ENCODE data around the gene SEPTIN2. TPM values are rescaled to one million over a fixed set of nuclear protein-coding genes. Genes with fewer than 3 reads are reported as not detected.
A peak's percentile ranks its signal among the peaks of the same experiment; 100 is the strongest.

The SEPTIN2 gene
- total RNA-seq, 1 experiment from 2014 or later = 353 TPM

DNA sequence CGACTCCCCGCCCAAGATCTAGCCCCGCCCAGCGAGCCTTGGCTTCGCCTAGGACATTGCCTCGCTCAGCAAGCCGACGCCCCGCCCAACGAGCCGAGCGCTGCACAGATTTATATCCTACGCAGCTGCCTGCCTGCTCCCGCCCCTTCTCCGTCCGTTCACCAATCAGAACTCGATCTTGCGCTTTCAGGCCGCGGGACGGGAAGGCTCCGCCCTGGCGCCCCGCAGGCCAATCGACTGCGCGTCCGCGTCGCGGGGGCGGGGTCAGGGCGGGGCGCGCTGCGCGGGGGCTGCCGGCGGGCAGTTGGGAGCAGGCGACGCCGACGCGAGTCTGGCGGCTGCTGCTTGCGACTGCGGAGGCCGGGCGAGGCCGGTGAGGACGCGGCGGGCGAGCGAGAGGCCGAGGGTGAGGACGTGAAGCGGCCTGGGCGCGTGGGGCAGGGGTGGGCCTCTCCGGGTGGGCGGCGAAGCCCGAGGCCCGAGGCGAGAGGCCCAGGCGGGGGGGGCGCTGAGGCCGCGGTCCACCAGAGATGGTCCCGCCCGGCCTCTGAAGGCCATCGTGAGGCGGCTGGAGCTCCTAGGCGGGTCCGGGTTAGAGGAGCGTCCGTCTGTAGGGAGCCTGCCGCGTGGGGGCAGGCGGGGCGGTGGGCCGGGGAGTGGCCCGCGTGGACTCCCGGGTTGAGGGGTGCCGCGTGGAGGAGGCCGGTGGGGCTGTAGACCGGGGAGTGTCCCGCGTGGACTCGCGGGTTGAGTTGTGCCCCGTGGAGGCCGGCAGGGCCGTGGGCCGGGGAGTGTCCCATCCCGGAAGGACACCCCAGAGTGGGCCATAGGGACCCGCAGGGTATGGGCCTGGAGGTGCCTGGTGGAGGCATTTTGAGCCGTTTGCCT, 40.5 kb downstream of the SEPTIN2 start, which contains the start of gene FARP2:
FARP2 (plus strand) TSS at position 303 of the 888 bp plus-strand sequence. CDS start 16,823 bp downstream, outside the sequence.
- peak within 1 kb of the TSS; percentile 74 for H3K4me3 Mint-ChIP-seq
- POLR2A ChIA-PET = no interaction called here
- CTCF ChIA-PET = interaction anchor here (1.0 kb wide), 1 partner anchor 522 kb away, joined by 3 read pairs; no protein-coding TSS in a partner anchor
- H3K36me3 Mint-ChIP-seq = peaks cover 29% of the 10 kb centered on the region
- ATAC-seq (peak; percentile 84), DNase-seq (ENCODE audit: low spot score) (peak; percentile 98)
- H3K4me1 Mint-ChIP-seq = peaks cover 36% of the 10 kb centered on the region
- no peaks in the 10 kb centered on the region for H3K9me3 Mint-ChIP-seq
- peak within 1 kb of the TSS; percentile 94 for H3K27ac Mint-ChIP-seq
- no peaks in the 10 kb centered on the region for H3K27me3 Mint-ChIP-seq (ENCODE audit: low read depth)
- TF ChIP-seq ESRRA (CRISPR knock-in tag; IDR thresholded peaks at IDR 0.05; ENCODE audit: borderline replicate concordance) (no peak), ZNF396 (CRISPR knock-in tag; IDR thresholded peaks at IDR 0.05; ENCODE audit: borderline replicate concordance) (no peak), FOXJ3 (CRISPR knock-in tag; IDR thresholded peaks at IDR 0.05; ENCODE audit: borderline replicate concordance) (no peak), RELA (CRISPR knock-in tag; IDR thresholded peaks at IDR 0.05; ENCODE audit: borderline replicate concordance) (no peak), ZNF317 (CRISPR knock-in tag; IDR thresholded peaks at IDR 0.05; ENCODE audit: borderline replicate concordance, low read depth) (no peak), TP53 (CRISPR knock-in tag; IDR thresholded peaks at IDR 0.05) (0 out of 2 replicates have a peak, but pooled peaks have one; percentile 29), ZNF219 (CRISPR knock-in tag; IDR thresholded peaks at IDR 0.05; ENCODE audit: borderline replicate concordance) (no peak), FOXP1 (CRISPR knock-in tag; IDR thresholded peaks at IDR 0.05; ENCODE audit: borderline replicate concordance) (peak; percentile 46; the same call in 1 of the 2 replicates), NFATC4 (CRISPR knock-in tag; IDR thresholded peaks at IDR 0.05) (no peak), CBFB (CRISPR knock-in tag; IDR thresholded peaks at IDR 0.05; ENCODE audit: low read depth) (0 out of 2 replicates have a peak, but pooled peaks have one; percentile 64), CREM (CRISPR knock-in tag; IDR thresholded peaks at IDR 0.05) (peak; percentile 43; the same call in 1 of the 2 replicates), ZNF671 (CRISPR knock-in tag; IDR thresholded peaks at IDR 0.05) (no peak), ZNF138 (CRISPR knock-in tag; conservative IDR thresholded peaks at IDR 0.05) (no peak), MYBL2 (CRISPR knock-in tag; IDR thresholded peaks at IDR 0.05) (no peak), PRRX2 (CRISPR knock-in tag; IDR thresholded peaks at IDR 0.05) (no peak), FOXK1 (CRISPR knock-in tag; IDR thresholded peaks at IDR 0.05) (peak; percentile 30; the same call in 1 of the 2 replicates), NR1H2 (CRISPR knock-in tag; IDR thresholded peaks at IDR 0.05) (no peak), KAT7 (CRISPR knock-in tag; IDR thresholded peaks at IDR 0.05; ENCODE audit: borderline replicate concordance) (no peak), OVOL2 (CRISPR knock-in tag; IDR thresholded peaks at IDR 0.05; ENCODE audit: borderline replicate concordance) (no peak), JUN (CRISPR knock-in tag; IDR thresholded peaks at IDR 0.05) (0 out of 2 replicates have a peak, but pooled peaks have one; percentile 47), NFYB (CRISPR knock-in tag; conservative IDR thresholded peaks at IDR 0.05; ENCODE audit: low read depth) (peak; percentile 51), GRHL2 (CRISPR knock-in tag; IDR thresholded peaks at IDR 0.05; ENCODE audit: insufficient replicate concordance, severe bottlenecking) (no peak)
- TF ChIP-seq, protein P1, sequence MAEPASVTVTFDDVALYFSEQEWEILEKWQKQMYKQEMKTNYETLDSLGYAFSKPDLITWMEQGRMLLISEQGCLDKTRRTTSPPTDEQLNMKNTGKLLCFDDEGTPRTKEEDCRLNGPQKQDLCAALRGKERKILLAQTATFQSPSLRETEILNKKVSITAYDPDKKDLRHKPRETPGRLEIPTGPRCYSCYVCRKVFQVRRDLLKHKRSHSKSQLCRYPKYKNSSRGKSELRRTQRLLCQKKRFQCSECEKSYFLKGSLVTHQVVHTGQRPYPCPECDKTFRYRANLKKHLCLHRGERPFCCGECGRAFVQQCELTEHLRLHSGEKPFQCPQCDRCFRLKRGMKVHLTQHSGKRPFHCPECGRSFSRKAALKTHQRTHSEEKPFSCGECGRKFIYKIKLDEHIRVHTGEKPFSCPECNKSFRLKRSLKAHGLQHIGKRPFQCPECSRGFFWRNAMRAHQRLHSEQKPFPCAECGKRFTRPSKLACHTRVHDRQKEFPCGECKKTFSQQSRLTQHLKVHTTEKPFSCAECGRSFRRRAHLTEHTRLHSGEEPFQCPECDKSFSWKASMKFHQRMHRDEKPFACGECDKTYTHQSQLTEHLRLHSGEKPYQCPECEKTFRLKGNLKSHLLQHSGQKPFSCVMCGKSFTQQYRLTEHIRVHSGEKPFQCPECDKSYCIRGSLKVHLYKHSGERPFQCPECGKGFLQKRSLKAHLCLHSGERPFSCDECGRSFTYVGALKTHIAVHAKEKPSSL (CRISPR knock-in tag; conservative IDR thresholded peaks at IDR 0.05) = no peak
- TF ChIP-seq, protein P2, sequence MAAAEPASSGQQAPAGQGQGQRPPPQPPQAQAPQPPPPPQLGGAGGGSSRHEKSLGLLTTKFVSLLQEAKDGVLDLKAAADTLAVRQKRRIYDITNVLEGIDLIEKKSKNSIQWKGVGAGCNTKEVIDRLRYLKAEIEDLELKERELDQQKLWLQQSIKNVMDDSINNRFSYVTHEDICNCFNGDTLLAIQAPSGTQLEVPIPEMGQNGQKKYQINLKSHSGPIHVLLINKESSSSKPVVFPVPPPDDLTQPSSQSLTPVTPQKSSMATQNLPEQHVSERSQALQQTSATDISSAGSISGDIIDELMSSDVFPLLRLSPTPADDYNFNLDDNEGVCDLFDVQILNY (CRISPR knock-in tag; IDR thresholded peaks at IDR 0.05) = peak; percentile 20; the same call in 1 of the 2 replicates
- TF ChIP-seq, protein P3, sequence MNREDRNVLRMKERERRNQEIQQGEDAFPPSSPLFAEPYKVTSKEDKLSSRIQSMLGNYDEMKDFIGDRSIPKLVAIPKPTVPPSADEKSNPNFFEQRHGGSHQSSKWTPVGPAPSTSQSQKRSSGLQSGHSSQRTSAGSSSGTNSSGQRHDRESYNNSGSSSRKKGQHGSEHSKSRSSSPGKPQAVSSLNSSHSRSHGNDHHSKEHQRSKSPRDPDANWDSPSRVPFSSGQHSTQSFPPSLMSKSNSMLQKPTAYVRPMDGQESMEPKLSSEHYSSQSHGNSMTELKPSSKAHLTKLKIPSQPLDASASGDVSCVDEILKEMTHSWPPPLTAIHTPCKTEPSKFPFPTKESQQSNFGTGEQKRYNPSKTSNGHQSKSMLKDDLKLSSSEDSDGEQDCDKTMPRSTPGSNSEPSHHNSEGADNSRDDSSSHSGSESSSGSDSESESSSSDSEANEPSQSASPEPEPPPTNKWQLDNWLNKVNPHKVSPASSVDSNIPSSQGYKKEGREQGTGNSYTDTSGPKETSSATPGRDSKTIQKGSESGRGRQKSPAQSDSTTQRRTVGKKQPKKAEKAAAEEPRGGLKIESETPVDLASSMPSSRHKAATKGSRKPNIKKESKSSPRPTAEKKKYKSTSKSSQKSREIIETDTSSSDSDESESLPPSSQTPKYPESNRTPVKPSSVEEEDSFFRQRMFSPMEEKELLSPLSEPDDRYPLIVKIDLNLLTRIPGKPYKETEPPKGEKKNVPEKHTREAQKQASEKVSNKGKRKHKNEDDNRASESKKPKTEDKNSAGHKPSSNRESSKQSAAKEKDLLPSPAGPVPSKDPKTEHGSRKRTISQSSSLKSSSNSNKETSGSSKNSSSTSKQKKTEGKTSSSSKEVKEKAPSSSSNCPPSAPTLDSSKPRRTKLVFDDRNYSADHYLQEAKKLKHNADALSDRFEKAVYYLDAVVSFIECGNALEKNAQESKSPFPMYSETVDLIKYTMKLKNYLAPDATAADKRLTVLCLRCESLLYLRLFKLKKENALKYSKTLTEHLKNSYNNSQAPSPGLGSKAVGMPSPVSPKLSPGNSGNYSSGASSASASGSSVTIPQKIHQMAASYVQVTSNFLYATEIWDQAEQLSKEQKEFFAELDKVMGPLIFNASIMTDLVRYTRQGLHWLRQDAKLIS (CRISPR knock-in tag; IDR thresholded peaks at IDR 0.05; ENCODE audit: borderline replicate concordance) = no peak
- TF ChIP-seq, protein P4, sequence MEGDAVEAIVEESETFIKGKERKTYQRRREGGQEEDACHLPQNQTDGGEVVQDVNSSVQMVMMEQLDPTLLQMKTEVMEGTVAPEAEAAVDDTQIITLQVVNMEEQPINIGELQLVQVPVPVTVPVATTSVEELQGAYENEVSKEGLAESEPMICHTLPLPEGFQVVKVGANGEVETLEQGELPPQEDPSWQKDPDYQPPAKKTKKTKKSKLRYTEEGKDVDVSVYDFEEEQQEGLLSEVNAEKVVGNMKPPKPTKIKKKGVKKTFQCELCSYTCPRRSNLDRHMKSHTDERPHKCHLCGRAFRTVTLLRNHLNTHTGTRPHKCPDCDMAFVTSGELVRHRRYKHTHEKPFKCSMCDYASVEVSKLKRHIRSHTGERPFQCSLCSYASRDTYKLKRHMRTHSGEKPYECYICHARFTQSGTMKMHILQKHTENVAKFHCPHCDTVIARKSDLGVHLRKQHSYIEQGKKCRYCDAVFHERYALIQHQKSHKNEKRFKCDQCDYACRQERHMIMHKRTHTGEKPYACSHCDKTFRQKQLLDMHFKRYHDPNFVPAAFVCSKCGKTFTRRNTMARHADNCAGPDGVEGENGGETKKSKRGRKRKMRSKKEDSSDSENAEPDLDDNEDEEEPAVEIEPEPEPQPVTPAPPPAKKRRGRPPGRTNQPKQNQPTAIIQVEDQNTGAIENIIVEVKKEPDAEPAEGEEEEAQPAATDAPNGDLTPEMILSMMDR (IDR thresholded peaks at IDR 0.05) = no peak
- TF ChIP-seq, protein P5, sequence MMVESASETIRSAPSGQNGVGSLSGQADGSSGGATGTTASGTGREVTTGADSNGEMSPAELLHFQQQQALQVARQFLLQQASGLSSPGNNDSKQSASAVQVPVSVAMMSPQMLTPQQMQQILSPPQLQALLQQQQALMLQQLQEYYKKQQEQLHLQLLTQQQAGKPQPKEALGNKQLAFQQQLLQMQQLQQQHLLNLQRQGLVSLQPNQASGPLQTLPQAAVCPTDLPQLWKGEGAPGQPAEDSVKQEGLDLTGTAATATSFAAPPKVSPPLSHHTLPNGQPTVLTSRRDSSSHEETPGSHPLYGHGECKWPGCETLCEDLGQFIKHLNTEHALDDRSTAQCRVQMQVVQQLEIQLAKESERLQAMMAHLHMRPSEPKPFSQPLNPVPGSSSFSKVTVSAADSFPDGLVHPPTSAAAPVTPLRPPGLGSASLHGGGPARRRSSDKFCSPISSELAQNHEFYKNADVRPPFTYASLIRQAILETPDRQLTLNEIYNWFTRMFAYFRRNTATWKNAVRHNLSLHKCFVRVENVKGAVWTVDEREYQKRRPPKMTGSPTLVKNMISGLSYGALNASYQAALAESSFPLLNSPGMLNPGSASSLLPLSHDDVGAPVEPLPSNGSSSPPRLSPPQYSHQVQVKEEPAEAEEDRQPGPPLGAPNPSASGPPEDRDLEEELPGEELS (CRISPR knock-in tag; IDR thresholded peaks at IDR 0.05) = peak; percentile 74; the same call in 1 of the 2 replicates
